Spleen (tissue), 11 donors: ENCODE measurements around the gene CCDC102A. TPM values are rescaled to one million over a fixed set of nuclear protein-coding genes. Genes with fewer than 3 reads are reported as not detected.

Source experiments
- DNase-seq: peaks from one replicate; pipeline ENCODE4 v3.0.0-alpha.2; 2020
- H3K27ac ChIP-seq, 8 donors: fragments of 200-600 bp; sonication (generic) in 7 of 8; 1 replicate in 4 of 8; 2 replicates in 4 of 8; pipeline versions ENCODE4 v1.5.0 to v1.8.0; 2016 to 2021; ENCODE audit warnings: inconsistent platforms in 4 of 8, mild to moderate bottlenecking in 4 of 8, moderate library complexity in 1 of 8
- H3K27me3 ChIP-seq, 7 donors: fragments of 200-600 bp; sonication (generic) in 6 of 7; replicated peaks in 1 of 7; 1 replicate in 4 of 7; 2 replicates in 3 of 7; pipeline versions ENCODE4 v1.5.0 to v1.8.0; 2016 to 2021; ENCODE audit warnings: inconsistent platforms in 3 of 7, mild to moderate bottlenecking in 1 of 7
- H3K36me3 ChIP-seq, 6 donors: fragments of 200-600 bp; sonication (generic) in 5 of 6; 1 replicate in 4 of 6; 2 replicates in 2 of 6; pipeline versions ENCODE4 v1.5.0 to v1.8.0; 2016 to 2021; ENCODE audit warnings: inconsistent platforms in 2 of 6
- H3K4me1 ChIP-seq, 6 donors: fragments of 200-600 bp; sonication (generic) in 5 of 6; 1 replicate in 3 of 6; 2 replicates in 3 of 6; pipeline versions ENCODE4 v1.5.0 to v1.8.0; 2016 to 2021; ENCODE audit warnings: inconsistent platforms in 3 of 6
- H3K4me3 ChIP-seq, 8 donors: fragments of 200-600 bp; sonication (generic) in 7 of 8; 1 replicate in 4 of 8; 2 replicates in 4 of 8; pipeline versions ENCODE4 v1.5.0 to v1.8.0; 2016 to 2021; ENCODE audit warnings: inconsistent platforms in 4 of 8, mild to moderate bottlenecking in 4 of 8, moderate library complexity in 2 of 8
- H3K9me3 ChIP-seq, 8 donors: fragments of 200-600 bp; sonication (generic) in 7 of 8; 1 replicate in 4 of 8; 2 replicates in 4 of 8; pipeline versions ENCODE4 v1.5.0 to v1.8.0; 2016 to 2021; ENCODE audit warnings: inconsistent platforms in 4 of 8
- CTCF ChIP-seq, 11 experiments: fragments of 200-600 bp in 7 of 11; fragments of 450-650 bp in 4 of 11; sonication (generic) in 4 of 11; IDR thresholded peaks in 8 of 11; conservative IDR thresholded peaks in 3 of 11; 1 replicate in 7 of 11; 2 replicates in 4 of 11; pipeline versions ENCODE4 v1.4.0 to v1.8.0; 2016 to 2021; ENCODE audit warnings: antibody characterized with exemption in 11 of 11, inconsistent platforms in 4 of 11, mild to moderate bottlenecking in 1 of 11
- POLR2A ChIP-seq, 3 donors: fragments of 450-650 bp; IDR thresholded peaks; one replicate each; pipeline ENCODE4 v1.5.1; 2017; ENCODE audit warnings: antibody characterized with exemption in 3 of 3, mild to moderate bottlenecking in 1 of 3
- POLR2AphosphoS5 ChIP-seq, 3 donors: sonication (generic); formaldehyde crosslinking; IDR thresholded peaks; one replicate each; pipeline ENCODE4 v1.5.1; 2017; ENCODE audit warnings: antibody characterized with exemption in 3 of 3
- WGBS, 5 donors: extraction: QIAGEN DNeasy Blood & Tissue Kit in 3 of 5; methylation state at CpG; one replicate each; pipeline versions ENCODE4 v1.1.5 to v1.1.7; 2013 to 2018; 5-methylcytosine and 5-hydroxymethylcytosine counted together
- intact Hi-C: fragments of 100-400 bp; cut with DNase I; formaldehyde crosslinking; loops from one replicate; pipeline ENCODE4 v1.15.0; 2023; ENCODE audit warnings: low total_unique reads
- polyA plus RNA-seq, 3 donors: library from polyadenylated mRNA; stranded (reverse); fragments of 200-250 nt; gene quantifications; one replicate each; pipeline ENCODE4 v1.2.1, GENCODE V29; 2013
- total RNA-seq, 7 donors: library from RNA; depleted of rRNA in 3 of 7; stranded (reverse); fragments of >200 nt in 3 of 7; fragmentation: NEBNext Ultra II Directional in 4 of 7; extraction: Animal tissue kit (Norgen Biotek cat#: 25700) in 4 of 7; gene quantifications; one replicate each; pipeline versions ENCODE4 v1.1.0 to v1.2.1, GENCODE V29; 2016 to 2021
- donor health status: healthy with polysubstance abuse.
- donor health status: DM: no; HTN: no; CAD: no; lungs with moderate emphysema.
- donor health status: DM: no; HTN: no; CAD: no.
- donor health status: Bipolar disorder and iron deficiency.
- donor health status: healthy.
- donor health status: DM: no; HTN: no; CAD: no.
- donor health status: DM: yes; HTN: yes; CAD: no.

The CCDC102A gene
- total and polyA plus RNA-seq, 10 donors = 4.6 to 14.8 (median 7.8) TPM

DNA sequence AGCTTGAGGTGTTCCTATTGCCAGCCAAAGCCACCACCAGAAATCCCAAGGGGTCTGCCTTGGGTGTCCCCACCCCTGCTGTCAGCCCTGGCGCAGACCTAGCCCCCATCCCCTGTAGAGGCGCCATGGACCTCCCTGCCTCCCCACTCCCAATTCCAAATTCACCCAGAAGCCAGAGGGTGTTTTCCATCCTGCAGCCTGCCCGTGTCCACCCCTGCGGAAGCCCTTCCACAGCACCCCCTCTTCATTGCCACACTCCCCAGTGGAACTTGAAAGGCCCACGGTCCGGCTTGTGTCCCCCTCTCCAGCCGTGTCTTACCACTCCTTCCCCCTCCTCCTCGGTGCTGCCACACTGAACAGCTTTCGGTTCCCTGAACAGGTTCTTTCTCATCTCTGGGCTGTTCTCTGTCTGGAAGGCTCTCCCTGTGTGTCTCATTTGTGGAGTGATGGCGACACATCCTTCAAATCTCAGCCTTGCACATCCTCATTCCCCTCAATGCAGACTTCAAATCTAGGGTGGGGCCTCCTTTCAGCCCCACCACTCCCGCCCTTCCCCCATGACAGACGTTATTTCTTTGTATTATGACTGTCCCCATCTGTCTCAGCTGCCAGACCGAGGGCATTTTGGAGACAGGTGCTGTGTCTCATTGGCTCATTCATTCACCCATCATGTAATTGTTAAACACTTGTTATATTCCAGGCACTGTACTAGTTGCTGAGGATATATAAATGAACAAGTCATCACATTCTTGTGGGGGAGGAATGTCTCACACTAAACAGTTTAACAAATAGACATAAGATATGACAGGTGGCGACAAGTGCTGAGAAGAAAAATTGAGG lies 42.4 kb upstream of the CCDC102A start:
- Histone ChIP-seq H3K27ac (peak overlapping the region in 5 of 8 donors; percentile 53 to 83 (median 69)), H3K4me1 (peaks cover 4 to 38% (median 23%) of the 10 kb centered on the region in 6 donors), H3K27me3 (peaks cover 0 to 10% (median 0%) of the 10 kb centered on the region in 7 donors), H3K9me3 (no peaks in the 10 kb centered on the region), H3K4me3 (no peak overlapping the region), H3K36me3 (peaks cover 0 to 13% (median 0%) of the 10 kb centered on the region in 6 donors)
- WGBS, 5 donors = 76 to 85% (median 79%) methylated on average over 14 of the region's 14 CpGs
- intact Hi-C loops = loop anchor here (5.0 kb wide), 1 partner anchor 69 kb away; no protein-coding TSS in a partner anchor
- TF ChIP-seq POLR2A (IDR thresholded peaks at IDR 0.05) (no peak), CTCF (IDR thresholded peaks at IDR 0.05 in 8 of 11, conservative IDR thresholded peaks at IDR 0.05 in 3 of 11) (no peak), POLR2AphosphoS5 (IDR thresholded peaks at IDR 0.05) (no peak)
- no peak for DNase-seq

- peaks cover 0 to 13% (median under 1%) of the 10 kb centered on the region in 6 donors for H3K36me3 ChIP-seq
- DNase-seq = peak; percentile 87
- intact Hi-C loops = loop anchor here (5.0 kb wide), 1 partner anchor 70 kb away; no protein-coding TSS in a partner anchor
- peak overlapping the region in 5 of 8 donors; percentile 53 to 83 (median 69) for H3K27ac ChIP-seq
- H3K9me3 ChIP-seq = no peaks in the 10 kb centered on the region
- H3K4me1 ChIP-seq = peaks cover 4 to 38% (median 25%) of the 10 kb centered on the region in 6 donors
- WGBS, 5 donors = 13 to 15% (median 13%) methylated on average over 1 to 4 of the region's 4 CpGs
- TF ChIP-seq POLR2AphosphoS5 (IDR thresholded peaks at IDR 0.05) (peak; percentile 61 to 82 (median 67)), CTCF (IDR thresholded peaks at IDR 0.05 in 8 of 11, conservative IDR thresholded peaks at IDR 0.05 in 3 of 11) (peak in 1 of 11 experiments; percentile 8), POLR2A (IDR thresholded peaks at IDR 0.05) (no peak)
- no peak overlapping the region for H3K4me3 ChIP-seq
- H3K27me3 ChIP-seq = peaks cover 0 to 10% (median 0%) of the 10 kb centered on the region in 7 donors
Measured at GRCh38 chr16:57577691-57578224, 41.4 kb upstream of the CCDC102A start.

DNA sequence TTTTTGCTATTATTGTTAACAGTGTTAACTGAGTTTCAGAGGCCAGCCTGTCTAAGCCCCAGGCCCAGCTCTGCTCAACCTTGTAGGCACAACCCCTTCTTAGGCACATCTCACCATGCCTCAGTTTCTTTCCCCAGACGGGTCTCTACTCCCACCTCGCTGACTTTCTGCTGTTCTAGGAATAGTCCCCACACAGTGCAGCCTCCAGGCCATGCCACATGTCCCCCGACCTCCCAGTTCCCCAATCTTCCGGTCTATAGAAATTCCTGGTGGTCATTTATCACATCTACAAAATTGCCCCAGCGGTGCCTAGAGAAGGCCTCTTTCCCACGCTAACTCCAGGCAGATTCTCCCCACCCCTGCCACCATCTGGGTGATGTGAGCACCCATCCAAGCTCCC lies 40.8 kb upstream of the CCDC102A start:
- peaks cover 4 to 38% (median 25%) of the 10 kb centered on the region in 6 donors for H3K4me1 ChIP-seq
- peaks cover 0 to 10% (median 0%) of the 10 kb centered on the region in 7 donors for H3K27me3 ChIP-seq
- intact Hi-C loops = loop anchor here (5.0 kb wide), 1 partner anchor 70 kb away; no protein-coding TSS in a partner anchor
- peaks cover 0 to 19% (median 3%) of the 10 kb centered on the region in 6 donors for H3K36me3 ChIP-seq
- peak overlapping the region in 5 of 8 donors; percentile 53 to 83 (median 69) for H3K27ac ChIP-seq
- no peak overlapping the region for H3K4me3 ChIP-seq
- no peaks in the 10 kb centered on the region for H3K9me3 ChIP-seq
- DNase-seq = no peak
- no peak for TF ChIP-seq POLR2AphosphoS5 (IDR thresholded peaks at IDR 0.05)
- TF ChIP-seq CTCF (IDR thresholded peaks at IDR 0.05 in 8 of 11, conservative IDR thresholded peaks at IDR 0.05 in 3 of 11) = peak in 1 of 11 experiments; percentile 21
- WGBS, 5 donors = 77 to 91% (median 85%) methylated on average over 6 of the region's 6 CpGs
